Measurements from ENCODE around the gene GRHL1.

- TF ChIP-seq, protein P1, sequence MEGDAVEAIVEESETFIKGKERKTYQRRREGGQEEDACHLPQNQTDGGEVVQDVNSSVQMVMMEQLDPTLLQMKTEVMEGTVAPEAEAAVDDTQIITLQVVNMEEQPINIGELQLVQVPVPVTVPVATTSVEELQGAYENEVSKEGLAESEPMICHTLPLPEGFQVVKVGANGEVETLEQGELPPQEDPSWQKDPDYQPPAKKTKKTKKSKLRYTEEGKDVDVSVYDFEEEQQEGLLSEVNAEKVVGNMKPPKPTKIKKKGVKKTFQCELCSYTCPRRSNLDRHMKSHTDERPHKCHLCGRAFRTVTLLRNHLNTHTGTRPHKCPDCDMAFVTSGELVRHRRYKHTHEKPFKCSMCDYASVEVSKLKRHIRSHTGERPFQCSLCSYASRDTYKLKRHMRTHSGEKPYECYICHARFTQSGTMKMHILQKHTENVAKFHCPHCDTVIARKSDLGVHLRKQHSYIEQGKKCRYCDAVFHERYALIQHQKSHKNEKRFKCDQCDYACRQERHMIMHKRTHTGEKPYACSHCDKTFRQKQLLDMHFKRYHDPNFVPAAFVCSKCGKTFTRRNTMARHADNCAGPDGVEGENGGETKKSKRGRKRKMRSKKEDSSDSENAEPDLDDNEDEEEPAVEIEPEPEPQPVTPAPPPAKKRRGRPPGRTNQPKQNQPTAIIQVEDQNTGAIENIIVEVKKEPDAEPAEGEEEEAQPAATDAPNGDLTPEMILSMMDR (IDR thresholded peaks at IDR 0.05; ENCODE audit: low read depth, low read length, poor library complexity, severe bottlenecking): no peak
- no peak for TF ChIP-seq EZH2phosphoT487 (IDR thresholded peaks at IDR 0.05; ENCODE audit: borderline replicate concordance, low read length)
These were observed 15.7 kb downstream of the GRHL1 start for GRCh38 chr2:9967053-9967775.
